Activated CD4-positive, alpha-beta T cell treated with anti-CD3 and anti-CD28 coated beads, Interleukin-2, amount 10 ng/mL, durations not matched to agents 7 days and 5 days (primary cell): ENCODE measurements around the gene AMBP. TPM values are rescaled to one million over a fixed set of nuclear protein-coding genes. Genes with fewer than 3 reads are reported as not detected.
"Not testable (repeated sequence)": the region's sequence is repeated elsewhere in the genome, so short reads cannot be mapped to it uniquely, and the experiment has no call there.

Source experiments
- CTCF ChIA-PET: fragments of 350-600 bp; sonication (Branson Sonifier 250); formaldehyde crosslinking; loops from one replicate; lab custom pipeline; 2021; ENCODE audit warnings: antibody characterized with exemption; lab: Charles Lee
- POLR2A ChIA-PET: fragments of 350-600 bp; sonication (Branson Sonifier 250); formaldehyde crosslinking; loops from one replicate; lab custom pipeline; 2021; ENCODE audit warnings: antibody characterized with exemption; lab: Charles Lee
- DNase-seq: peaks from one replicate; pipeline ENCODE4 v3.0.0-alpha.2; 2020
- H3K27ac Mint-ChIP-seq: one replicate; pipeline ENCODE4 v1.8.0; 2021; ENCODE audit warnings: mild to moderate bottlenecking, moderate library complexity, mixed read lengths
- H3K27me3 Mint-ChIP-seq: one replicate; pipeline ENCODE4 v1.8.0; 2021; ENCODE audit warnings: mixed read lengths
- H3K36me3 Mint-ChIP-seq: one replicate; pipeline ENCODE4 v1.8.0; 2021; ENCODE audit warnings: low read depth, mixed read lengths
- H3K4me1 Mint-ChIP-seq: one replicate; pipeline ENCODE4 v1.8.0; 2021; ENCODE audit warnings: mixed read lengths
- H3K4me3 Mint-ChIP-seq: one replicate; pipeline ENCODE4 v1.8.0; 2021; ENCODE audit warnings: mild to moderate bottlenecking, moderate library complexity, mixed read lengths
- H3K9me3 Mint-ChIP-seq: one replicate; pipeline ENCODE4 v1.8.0; 2021; ENCODE audit warnings: mixed read lengths
- total RNA-seq, 2 experiments: library from RNA; stranded (reverse); gene quantifications; one replicate each; pipeline ENCODE4 v1.2.3, GENCODE V29; 2021

AMBP gene
- total RNA-seq, 2 experiments from 2014 or later = not detected

GRCh38 chr9:114047717-114048116, 30.4 kb downstream of the AMBP start:
- H3K4me3 Mint-ChIP-seq = no peak overlapping the region
- H3K4me1 Mint-ChIP-seq = no peaks in the 10 kb centered on the region
- no peaks in the 10 kb centered on the region for H3K36me3 Mint-ChIP-seq
- H3K27me3 Mint-ChIP-seq = peaks cover 11% of the 10 kb centered on the region
- CTCF ChIA-PET = interaction anchor here (0.8 kb wide), 1 partner anchor 12 kb away, joined by 3 read pairs; no protein-coding TSS in a partner anchor
- no peak for DNase-seq
- no peak overlapping the region for H3K27ac Mint-ChIP-seq
- POLR2A ChIA-PET = no interaction called here
- no peaks in the 10 kb centered on the region for H3K9me3 Mint-ChIP-seq

GRCh38 chr9:114046875-114047274, 31.2 kb downstream of the AMBP start:
- Mint-ChIP-seq H3K27me3 (peaks cover 11% of the 10 kb centered on the region), H3K4me3 (no peak overlapping the region), H3K4me1 (no peaks in the 10 kb centered on the region), H3K36me3 (no peaks in the 10 kb centered on the region), H3K27ac (no peak overlapping the region), H3K9me3 (no peaks in the 10 kb centered on the region)
- POLR2A ChIA-PET = no interaction called here
- no peak for DNase-seq
- CTCF ChIA-PET = no interaction called here

- Mint-ChIP-seq H3K27me3 (peaks cover 11% of the 10 kb centered on the region), H3K4me3 (no peak overlapping the region), H3K27ac (no peak overlapping the region), H3K36me3 (no peaks in the 10 kb centered on the region), H3K4me1 (no peaks in the 10 kb centered on the region), H3K9me3 (no peaks in the 10 kb centered on the region)
- ChIA-PET CTCF (no interaction called here), POLR2A (no interaction called here)
- DNase-seq = no peak
These were observed 31.8 kb downstream of the AMBP start for GRCh38 chr9:114046237-114046755.

- POLR2A ChIA-PET, H3K27ac Mint-ChIP-seq, CTCF ChIA-PET: not testable (repeated sequence)
These were observed 34.4 kb downstream of the AMBP start for GRCh38 chr9:114043660-114044059.

GRCh38 chr9:114039484-114039883, 38.6 kb downstream of the AMBP start:
- Mint-ChIP-seq H3K9me3 (no peaks in the 10 kb centered on the region), H3K27me3 (peaks cover 3% of the 10 kb centered on the region), H3K4me1 (no peaks in the 10 kb centered on the region), H3K27ac (no peak overlapping the region), H3K36me3 (no peaks in the 10 kb centered on the region), H3K4me3 (no peak overlapping the region)
- no peak for DNase-seq
- CTCF ChIA-PET = no interaction called here
- POLR2A ChIA-PET = no interaction called here

More at GRCh38 chr9:114043660-114044059, 34.4 kb downstream of the AMBP start:
- H3K4me1 Mint-ChIP-seq, DNase-seq, H3K4me3 Mint-ChIP-seq, H3K9me3 Mint-ChIP-seq, H3K36me3 Mint-ChIP-seq: not testable (repeated sequence)
- peaks cover 11% of the 10 kb centered on the region for H3K27me3 Mint-ChIP-seq

GRCh38 chr9:114038724-114039313, 39.3 kb downstream of the AMBP start:
- no peak overlapping the region for H3K4me3 Mint-ChIP-seq
- ChIA-PET POLR2A (no interaction called here), CTCF (no interaction called here)
- H3K27me3 Mint-ChIP-seq = no peaks in the 10 kb centered on the region
- no peaks in the 10 kb centered on the region for H3K36me3 Mint-ChIP-seq
- H3K27ac Mint-ChIP-seq = no peak overlapping the region
- H3K4me1 Mint-ChIP-seq = no peaks in the 10 kb centered on the region
- no peaks in the 10 kb centered on the region for H3K9me3 Mint-ChIP-seq
- DNase-seq = no peak

- no peak overlapping the region for H3K4me3 Mint-ChIP-seq
- CTCF ChIA-PET = no interaction called here
- no peaks in the 10 kb centered on the region for H3K27me3 Mint-ChIP-seq
- H3K36me3 Mint-ChIP-seq = no peaks in the 10 kb centered on the region
- H3K27ac Mint-ChIP-seq = no peak overlapping the region
- POLR2A ChIA-PET = no interaction called here
- no peaks in the 10 kb centered on the region for H3K4me1 Mint-ChIP-seq
- no peak for DNase-seq
- H3K9me3 Mint-ChIP-seq = no peaks in the 10 kb centered on the region
These were observed 40.0 kb downstream of the AMBP start for GRCh38 chr9:114037961-114038723.

- ChIA-PET POLR2A (no interaction called here), CTCF (no interaction called here)
- Mint-ChIP-seq H3K4me3 (no peak overlapping the region), H3K27ac (no peak overlapping the region), H3K27me3 (no peaks in the 10 kb centered on the region), H3K4me1 (no peaks in the 10 kb centered on the region), H3K9me3 (no peaks in the 10 kb centered on the region), H3K36me3 (no peaks in the 10 kb centered on the region)
- no peak for DNase-seq
These were observed 40.9 kb downstream of the AMBP start for GRCh38 chr9:114037249-114037648.

GRCh38 chr9:114035845-114036801, 42.0 kb downstream of the AMBP start:
- POLR2A ChIA-PET = no interaction called here
- no peaks in the 10 kb centered on the region for H3K27me3 Mint-ChIP-seq
- H3K27ac Mint-ChIP-seq = no peak overlapping the region
- CTCF ChIA-PET = no interaction called here
- H3K4me3 Mint-ChIP-seq = no peak overlapping the region
- no peak for DNase-seq
- H3K9me3 Mint-ChIP-seq = no peaks in the 10 kb centered on the region
- no peaks in the 10 kb centered on the region for H3K36me3 Mint-ChIP-seq
- H3K4me1 Mint-ChIP-seq = no peaks in the 10 kb centered on the region

GRCh38 chr9:114035221-114035844, 42.8 kb downstream of the AMBP start:
- POLR2A ChIA-PET = no interaction called here
- H3K9me3 Mint-ChIP-seq = no peaks in the 10 kb centered on the region
- CTCF ChIA-PET = no interaction called here
- no peak overlapping the region for H3K4me3 Mint-ChIP-seq
- H3K27ac Mint-ChIP-seq = no peak overlapping the region
- no peaks in the 10 kb centered on the region for H3K27me3 Mint-ChIP-seq
- no peaks in the 10 kb centered on the region for H3K36me3 Mint-ChIP-seq
- DNase-seq = no peak
- no peaks in the 10 kb centered on the region for H3K4me1 Mint-ChIP-seq

- Mint-ChIP-seq H3K4me1 (no peaks in the 10 kb centered on the region), H3K9me3 (no peaks in the 10 kb centered on the region), H3K27ac (no peak overlapping the region), H3K4me3 (no peak overlapping the region), H3K27me3 (no peaks in the 10 kb centered on the region), H3K36me3 (no peaks in the 10 kb centered on the region)
- CTCF ChIA-PET = interaction anchor here (1.6 kb wide), 1 partner anchor 173 kb away, joined by 3 read pairs; no protein-coding TSS in a partner anchor
- POLR2A ChIA-PET = no interaction called here
- no peak for DNase-seq
These were observed 43.4 kb downstream of the AMBP start for GRCh38 chr9:114034661-114035062.

GRCh38 chr9:114034196-114034595, 43.9 kb downstream of the AMBP start:
- Mint-ChIP-seq H3K27ac (no peak overlapping the region), H3K9me3 (no peaks in the 10 kb centered on the region), H3K4me1 (no peaks in the 10 kb centered on the region), H3K27me3 (no peaks in the 10 kb centered on the region), H3K4me3 (no peak overlapping the region), H3K36me3 (no peaks in the 10 kb centered on the region)
- POLR2A ChIA-PET = no interaction called here
- no peak for DNase-seq
- CTCF ChIA-PET = interaction anchor here (1.6 kb wide), 1 partner anchor 172 kb away, joined by 3 read pairs; no protein-coding TSS in a partner anchor
